HepG2 (cell line): ENCODE data around the gene PIGV. TPM values are rescaled to one million over a fixed set of nuclear protein-coding genes. Genes with fewer than 3 reads are reported as not detected.

Experiments
- ATAC-seq: fragments of 200-7000 bp; cut with Tn5 transposase; 3 replicates; pipeline ENCODE4 v1.9.1; 2020; ENCODE audit warnings: mild to moderate bottlenecking, moderate library complexity
- BruUV-seq: library from RNA; stranded (reverse); fragments of 400-500 nt; replicated peaks from 2 replicates; lab custom pipeline; 2021; lab: Mats Ljungman, UMichigan
- CTCF ChIA-PET: fragments of 300-600 bp; formaldehyde crosslinking; extraction: SDS; loops from one replicate; lab custom pipeline; 2021; ENCODE audit warnings: low total read pairs, inconsistent platforms, low intra/inter-chr PET ratio; lab: Yijun Ruan, JAX
- POLR2A ChIA-PET: fragments of 350-600 bp; sonication (Branson Sonifier 250); formaldehyde crosslinking; loops from one replicate; lab custom pipeline; 2020; ENCODE audit warnings: antibody characterized with exemption, inconsistent platforms; lab: Yijun Ruan, JAX
- DNase-seq: peaks from one replicate; pipeline ENCODE4 v3.0.0-alpha.2; 2015; ENCODE audit warnings: low spot score
- FAIRE-seq: peaks from 3 replicates; lab custom pipeline; 2011; peaks lifted over from hg19 to GRCh38; lab: Jason Lieb, UNC
- H2AFZ ChIP-seq: one replicate; pipeline ENCODE4 v1.6.1; 2011; ENCODE audit warnings: low read length, inconsistent platforms
- H3K27ac ChIP-seq: fragments of 300-600 bp; 3 replicates; pipeline ENCODE4 v1.8.0; 2011; ENCODE audit warnings: mixed run types, mild to moderate bottlenecking, mixed read lengths, low read length, inconsistent platforms; ENCODE audit not compliant: insufficient read depth; ENCODE audit errors: extremely low read length
- H3K27me3 ChIP-seq, 2 experiments: fragments of 200-600 bp in 1 of 2; 2 replicates in 1 of 2; 3 replicates in 1 of 2; pipeline versions ENCODE4 v1.6.0 to v1.8.0; 2011; ENCODE audit warnings: low read length in 2 of 2, mild to moderate bottlenecking in 2 of 2, moderate library complexity in 2 of 2, inconsistent platforms in 1 of 2; ENCODE audit not compliant: insufficient read depth in 2 of 2, control insufficient read depth in 1 of 2
- H3K36me3 ChIP-seq, 2 experiments: fragments of 200-600 bp in 1 of 2; replicated peaks in 1 of 2; 2 replicates in 1 of 2; 3 replicates in 1 of 2; pipeline versions ENCODE4 v1.5.1 to v1.8.0; 2011; ENCODE audit warnings: low read length in 2 of 2, inconsistent platforms in 1 of 2; ENCODE audit not compliant: insufficient read depth in 2 of 2, control insufficient read depth in 1 of 2
- H3K4me1 ChIP-seq: 2 replicates; pipeline ENCODE4 v1.5.1; 2012; ENCODE audit warnings: low read length, inconsistent platforms; ENCODE audit not compliant: insufficient read depth
- H3K4me2 ChIP-seq: 2 replicates; pipeline ENCODE4 v1.6.0; 2011; ENCODE audit warnings: low read depth, low read length, inconsistent platforms
- H3K4me3 ChIP-seq, 3 experiments: fragments of 200-600 bp in 1 of 3; sonication (generic), shearing (Covaris generic) in 1 of 3; replicated peaks in 1 of 3; 2 replicates each; pipeline ENCODE4 v1.5.1; 2011 to 2016; ENCODE audit warnings: low read length in 3 of 3, inconsistent platforms in 2 of 3, low read depth in 2 of 3, mild to moderate bottlenecking in 2 of 3, control low read depth in 1 of 3, mixed read lengths in 1 of 3; ENCODE audit not compliant: insufficient read depth in 1 of 3
- H3K79me2 ChIP-seq: one replicate; pipeline ENCODE4 v1.6.1; 2011; ENCODE audit warnings: low read length, inconsistent platforms; ENCODE audit not compliant: insufficient read depth
- H3K9ac ChIP-seq: 2 replicates; pipeline ENCODE4 v1.6.0; 2011; ENCODE audit warnings: mild to moderate bottlenecking, low read depth, low read length, inconsistent platforms; ENCODE audit not compliant: insufficient read depth
- H3K9me3 ChIP-seq: 2 replicates; pipeline ENCODE4 v1.5.1; 2012; ENCODE audit warnings: mild to moderate bottlenecking, low read length
- H4K20me1 ChIP-seq: 2 replicates; pipeline ENCODE4 v1.6.0; 2011; ENCODE audit warnings: inconsistent platforms, mild to moderate bottlenecking, low read length, moderate library complexity; ENCODE audit not compliant: insufficient read depth
- CEBPZ ChIP-seq: IDR thresholded peaks from 2 replicates; pipeline ENCODE4 v1.6.1; 2012; ENCODE audit warnings: low read length, improper control_type of control experiment
- GZF1 ChIP-seq: sonication (generic); formaldehyde crosslinking; IDR thresholded peaks from 2 replicates; pipeline ENCODE4 v1.5.1; 2020; ENCODE audit warnings: mild to moderate bottlenecking, missing genetic modification reagents
- HMG20B ChIP-seq: conservative IDR thresholded peaks from 2 replicates; pipeline ENCODE4 v1.6.1; 2016; ENCODE audit warnings: missing genetic modification reagents, missing compliant biosample characterization
- HNRNPH1 ChIP-seq: fragments of 200-400 bp; formaldehyde crosslinking; optimal IDR thresholded peaks from 2 replicates; pipeline ENCODE3; 2017; ENCODE audit warnings: mild to moderate bottlenecking, low read depth, low read length
- HOMEZ ChIP-seq: IDR thresholded peaks from 2 replicates; pipeline ENCODE4 v1.6.1; 2016; ENCODE audit warnings: low read depth
- KLF12 ChIP-seq: sonication (generic); formaldehyde crosslinking; IDR thresholded peaks from 2 replicates; pipeline ENCODE4 v1.4.0; 2020; ENCODE audit warnings: missing genetic modification reagents, borderline replicate concordance
- RBFOX2 ChIP-seq: fragments of 200-400 bp; formaldehyde crosslinking; IDR thresholded peaks from 2 replicates; pipeline ENCODE4 v1.6.1; 2017; ENCODE audit warnings: low read depth, mild to moderate bottlenecking, low read length
- SRF ChIP-seq: IDR thresholded peaks from 2 replicates; pipeline ENCODE4 v1.6.1; 2011; ENCODE audit warnings: mild to moderate bottlenecking, low read depth, low read length, moderate library complexity
- TRIM22 ChIP-seq: fragments of 450-650 bp; IDR thresholded peaks from 2 replicates; pipeline ENCODE4 v1.6.1; 2017
- ZKSCAN8 ChIP-seq: IDR thresholded peaks from 2 replicates; pipeline ENCODE4 v1.6.1; 2016; ENCODE audit warnings: borderline replicate concordance, missing genetic modification reagents, missing compliant biosample characterization
- ZMYM2 ChIP-seq: sonication (generic); formaldehyde crosslinking; IDR thresholded peaks from 2 replicates; pipeline ENCODE4 v1.8.0; 2022; ENCODE audit warnings: mild to moderate bottlenecking, missing genetic modification reagents
- ZNF124 ChIP-seq: sonication (generic); formaldehyde crosslinking; IDR thresholded peaks from 2 replicates; pipeline ENCODE4 v1.4.0; 2020; ENCODE audit warnings: missing genetic modification reagents
- ZNF451 ChIP-seq: sonication (generic); formaldehyde crosslinking; IDR thresholded peaks from 2 replicates; pipeline ENCODE4 v1.5.0; 2020; ENCODE audit warnings: mild to moderate bottlenecking, missing genetic modification reagents
- ZNF572 ChIP-seq: sonication (generic); formaldehyde crosslinking; IDR thresholded peaks from 2 replicates; pipeline ENCODE4 v1.5.1; 2020; ENCODE audit warnings: mild to moderate bottlenecking, missing genetic modification reagents
- ZNF616 ChIP-seq: sonication (generic); formaldehyde crosslinking; IDR thresholded peaks from 2 replicates; pipeline ENCODE4 v1.5.0; 2020; ENCODE audit warnings: low read depth, mild to moderate bottlenecking, missing genetic modification reagents
- ZNF660 ChIP-seq: sonication (generic); formaldehyde crosslinking; IDR thresholded peaks from 2 replicates; pipeline ENCODE4 v1.5.1; 2020; ENCODE audit warnings: mild to moderate bottlenecking, low read depth, missing genetic modification reagents, borderline replicate concordance
- ZSCAN31 ChIP-seq: sonication (generic); formaldehyde crosslinking; IDR thresholded peaks from 2 replicates; pipeline ENCODE4 v1.5.0; 2020; ENCODE audit warnings: low read depth, mild to moderate bottlenecking, missing genetic modification reagents
- WGBS: methylation state at CpG from one replicate; pipeline ENCODE4 v1.1.6; 2017; ENCODE audit warnings: low lambda C conversion rate; 5-methylcytosine and 5-hydroxymethylcytosine counted together
- in situ Hi-C: cut with HindIII; loops from 2 replicates; pipeline ENCODE4 v1.10.0; 2017; ENCODE audit warnings: low pct_unique_long_range_greater_than_20kb; ENCODE audit not compliant: extremely low pct_ligation_motif_present
- intact Hi-C: fragments of 100-400 bp; cut with micrococcal nuclease; formaldehyde crosslinking; loops from one replicate; pipeline ENCODE4 v1.10.0; 2022; ENCODE audit not compliant: unreplicated experiment
- polyA plus RNA-seq, 8 experiments: library from polyadenylated mRNA; depleted of rRNA in 3 of 8; stranded (reverse) in 7 of 8; unstranded in 1 of 8; fragments of >200 nt; fragmentation: Illumina TruSeq in 4 of 8; extraction: Trizol in 4 of 8; gene quantifications; 2 replicates each; pipeline versions ENCODE4 v1.2.1 to v1.2.3, GENCODE V29; 2011 to 2016; ENCODE audit warnings: low read depth in 4 of 8, missing spikeins in 1 of 8, mixed read lengths in 1 of 8; ENCODE audit not compliant: insufficient read depth in 1 of 8
- total RNA-seq, 5 experiments: library from RNA; depleted of rRNA; stranded (reverse); fragments of >200 nt; fragmentation: Illumina TruSeq; extraction: Trizol; gene quantifications; 2 replicates each; pipeline ENCODE4 v1.2.3, GENCODE V29; 2016; ENCODE audit warnings: low read depth in 1 of 5

The PIGV gene
- total and polyA plus RNA-seq, 2 of the 13 experiments (the other 11 are each of a cell fraction or from before 2014, with no cell fraction given): 13.5 to 22.7 TPM

GRCh38 chr1:26820784-26821269 is 33.1 kb downstream of the PIGV start (continued):
- TF ChIP-seq HOMEZ (CRISPR knock-in tag) (no peak), ZNF451 (CRISPR knock-in tag) (no peak), ZNF572 (CRISPR knock-in tag) (no peak), ZKSCAN8 (CRISPR knock-in tag) (no peak), RBFOX2 (no peak), ZNF124 (CRISPR knock-in tag) (0 out of 2 replicates have a peak, but pooled peaks have one; percentile 19), GZF1 (CRISPR knock-in tag) (no peak)

- Histone ChIP-seq H3K4me1 (peaks cover 52% of the 10 kb centered on the region), H3K4me2 (no peak overlapping the region), H3K27ac (no peak overlapping the region), H3K4me3 (no peak overlapping the region), H3K27me3 (no peaks in the 10 kb centered on the region; a peak in 1 of 5 replicates), H2AFZ (no peak overlapping the region), H3K9me3 (no peaks in the 10 kb centered on the region), H3K79me2 (peaks cover 7% of the 10 kb centered on the region), H3K9ac (no peak overlapping the region), H4K20me1 (no peaks in the 10 kb centered on the region), H3K36me3 (no peaks in the 10 kb centered on the region)
- no peak for DNase-seq
- in situ Hi-C loops (no loop called here), intact Hi-C loops (no loop called here)
- ChIA-PET POLR2A (interaction anchor here (0.9 kb wide), 1 partner anchor 91 kb away, joined by 6 read pairs; the partner anchor contains the start of gene NR0B2), CTCF (no interaction called here)
- ATAC-seq: no peak
- no peak for FAIRE-seq
- WGBS: 85% methylated on average over 4 of the region's 4 CpGs
- no TSS peak for BruUV-seq
- TF ChIP-seq HMG20B (CRISPR knock-in tag) (no peak), HNRNPH1 (no peak), SRF (no peak), ZMYM2 (no peak), ZNF660 (CRISPR knock-in tag) (no peak), ZNF616 (CRISPR knock-in tag) (no peak), ZSCAN31 (CRISPR knock-in tag) (no peak), TRIM22 (no peak), KLF12 (no peak), CEBPZ (no peak)
Measured at GRCh38 chr1:26822737-26823395, 35.1 kb downstream of the PIGV start.
